Central memory CD4-positive, alpha-beta T cell (primary cell): ENCODE measurements around the gene DUSP2.

Experiments
- DNase-seq: peaks from one replicate; pipeline ENCODE4 v3.0.0; 2022

Gene DUSP2

GRCh38 chr2:96113367-96113677 lies 31.9 kb downstream of the DUSP2 start:
- DNase-seq, result no peak

- DNase-seq, result no peak
Observed at GRCh38 chr2:96112501-96113366, 32.5 kb downstream of the DUSP2 start.

- no peak for DNase-seq
Observed at GRCh38 chr2:96111823-96112500, 33.3 kb downstream of the DUSP2 start.

- no peak for DNase-seq
Observed at GRCh38 chr2:96111257-96111640, 34.0 kb downstream of the DUSP2 start.

GRCh38 chr2:96110621-96111256 lies 34.5 kb downstream of the DUSP2 start:
- DNase-seq, result no peak

GRCh38 chr2:96109931-96110511 lies 35.2 kb downstream of the DUSP2 start:
- DNase-seq, result no peak

GRCh38 chr2:96109361-96109680 lies 35.9 kb downstream of the DUSP2 start:
- no peak for DNase-seq

- no peak for DNase-seq
Observed at GRCh38 chr2:96108541-96109360, 36.5 kb downstream of the DUSP2 start.

- no peak for DNase-seq
Observed at GRCh38 chr2:96108151-96108540, 37.1 kb downstream of the DUSP2 start.

- DNase-seq, result no peak
Observed at GRCh38 chr2:96107708-96108065, 37.6 kb downstream of the DUSP2 start.

GRCh38 chr2:96106991-96107707 lies 38.1 kb downstream of the DUSP2 start:
- no peak for DNase-seq

- DNase-seq, result no peak
Observed at GRCh38 chr2:96105994-96106715, 39.1 kb downstream of the DUSP2 start.

- no peak for DNase-seq
Observed at GRCh38 chr2:96105152-96105915, 39.9 kb downstream of the DUSP2 start.

- DNase-seq, result no peak
Observed at GRCh38 chr2:96104487-96104861, 40.8 kb downstream of the DUSP2 start.

GRCh38 chr2:96103761-96104486 lies 41.3 kb downstream of the DUSP2 start:
- no peak for DNase-seq

- DNase-seq, result no peak
Observed at GRCh38 chr2:96103187-96103601, 42.0 kb downstream of the DUSP2 start.

- DNase-seq, result no peak
Observed at GRCh38 chr2:96102596-96103186, 42.5 kb downstream of the DUSP2 start.

GRCh38 chr2:96100893-96101304 lies 44.3 kb downstream of the DUSP2 start:
- no peak for DNase-seq
